Erythroblast (primary cell): Measurements from ENCODE around the gene SAMD4B.

ENCODE experiments used
- GATA1 ChIP-seq: IDR thresholded peaks from 2 replicates; pipeline ENCODE4 v1.6.1; 2011; ENCODE audit warnings: low read depth, mild to moderate bottlenecking, control low read depth, low read length, moderate library complexity
- POLR2A ChIP-seq: IDR thresholded peaks from 2 replicates; pipeline ENCODE4 v1.6.1; 2011; ENCODE audit warnings: mild to moderate bottlenecking, low read length

GRCh38 chr19:39314016-39314728 lies 28.0 kb upstream of the SAMD4B start:
- TF ChIP-seq POLR2A (no peak), GATA1 (no peak)
